K562 (cell line): ENCODE data around the gene CPPED1. TPM values are rescaled to one million over a fixed set of nuclear protein-coding genes. Genes with fewer than 3 reads are reported as not detected.

Experiments used
- ATAC-seq: fragments of 200-7000 bp; cut with Tn5 transposase; 3 replicates; pipeline ENCODE4 v1.9.1; 2020; ENCODE audit warnings: moderate library complexity
- BruUV-seq: library from RNA; stranded (reverse); fragments of 400-500 nt; replicated peaks from 2 replicates; lab custom pipeline; 2021; lab: Mats Ljungman, UMichigan
- CTCF ChIA-PET: fragments of 300-600 bp; formaldehyde crosslinking; extraction: SDS; loops from one replicate; lab custom pipeline; 2021; ENCODE audit warnings: low intra/inter-chr PET ratio; lab: Yijun Ruan, JAX
- POLR2A ChIA-PET: fragments of 300-600, 350-650 bp; sonication (Branson Sonifier 250); formaldehyde crosslinking; extraction: SDS; loops from one replicate; lab custom pipeline; 2021; ENCODE audit warnings: antibody characterized with exemption, inconsistent platforms; lab: Yijun Ruan, JAX
- DNase-seq, 4 experiments: peaks; one replicate each; pipeline versions ENCODE4 v3.0.0 to v3.0.0-alpha.2; 2011 to 2018; ENCODE audit warnings: low spot score in 3 of 4, mixed read lengths in 3 of 4; ENCODE audit errors: extremely low read depth in 1 of 4
- FAIRE-seq: peaks from 2 replicates; lab custom pipeline; 2011; peaks lifted over from hg19 to GRCh38; lab: Jason Lieb, UNC
- H2AFZ ChIP-seq: 2 replicates; pipeline ENCODE4 v1.6.0; 2011; ENCODE audit warnings: low read depth, low read length, control low read depth, inconsistent platforms
- H3K27ac ChIP-seq: fragments of 200-600 bp; 3 replicates; pipeline ENCODE4 v1.8.0; 2011; ENCODE audit warnings: low read depth, mild to moderate bottlenecking, control low read depth, inconsistent platforms, low read length, moderate library complexity, mixed read lengths; ENCODE audit errors: extremely low read depth
- H3K27me3 ChIP-seq, 2 experiments: fragments of 300-600 bp in 1 of 2; 2 replicates in 1 of 2; 3 replicates in 1 of 2; pipeline versions ENCODE4 v1.6.0 to v1.8.0; 2011; ENCODE audit warnings: inconsistent platforms in 2 of 2, low read length in 2 of 2, mild to moderate bottlenecking in 1 of 2, mixed read lengths in 1 of 2, moderate library complexity in 1 of 2; ENCODE audit not compliant: control insufficient read depth in 2 of 2, insufficient read depth in 2 of 2
- H3K36me3 ChIP-seq: fragments of 300-600 bp; 3 replicates; pipeline ENCODE4 v1.8.0; 2011; ENCODE audit warnings: mild to moderate bottlenecking, low read length, inconsistent platforms; ENCODE audit not compliant: control insufficient read depth, insufficient read depth
- H3K4me1 ChIP-seq, 2 experiments: fragments of 200-600 bp in 1 of 2; replicated peaks in 1 of 2; 2 replicates in 1 of 2; 3 replicates in 1 of 2; pipeline versions ENCODE4 v1.5.1 to v1.8.0; 2011; ENCODE audit warnings: inconsistent platforms in 2 of 2, low read length in 2 of 2, mild to moderate bottlenecking in 1 of 2, mixed read lengths in 1 of 2, moderate library complexity in 1 of 2; ENCODE audit not compliant: control insufficient read depth in 2 of 2, insufficient read depth in 2 of 2
- H3K4me2 ChIP-seq: 2 replicates; pipeline ENCODE4 v1.6.1; 2011; ENCODE audit warnings: low read length, control low read depth, inconsistent platforms, mixed read lengths; ENCODE audit not compliant: insufficient read depth
- H3K4me3 ChIP-seq: fragments of 200-600 bp; sonication (generic), shearing (Covaris generic); 2 replicates; pipeline ENCODE4 v1.5.1; 2016; ENCODE audit warnings: control low read depth, inconsistent platforms
- H3K79me2 ChIP-seq: fragments of 200-600 bp; 3 replicates; pipeline ENCODE4 v1.8.0; 2011; ENCODE audit warnings: low read length, inconsistent platforms; ENCODE audit not compliant: control insufficient read depth, insufficient read depth
- H3K9ac ChIP-seq, 2 experiments: 2 replicates each; pipeline versions ENCODE4 v1.6.0 to v1.6.1; 2011; ENCODE audit warnings: low read depth in 2 of 2, low read length in 2 of 2, control low read depth in 1 of 2, inconsistent platforms in 1 of 2, mild to moderate bottlenecking in 1 of 2, mixed read lengths in 1 of 2; ENCODE audit not compliant: insufficient read depth in 1 of 2
- H3K9me1 ChIP-seq: one replicate; pipeline ENCODE4 v1.6.0; 2011; ENCODE audit warnings: inconsistent platforms, mild to moderate bottlenecking, low read length, moderate library complexity; ENCODE audit not compliant: control insufficient read depth, insufficient read depth
- H3K9me3 ChIP-seq: replicated peaks from 2 replicates; pipeline ENCODE4 v1.5.1; 2011; ENCODE audit warnings: low read depth, low read length, inconsistent platforms; ENCODE audit not compliant: control insufficient read depth, insufficient read depth
- H4K20me1 ChIP-seq: replicated peaks from 2 replicates; pipeline ENCODE4 v1.6.1; 2011; ENCODE audit warnings: low read length, inconsistent platforms, mixed read lengths; ENCODE audit not compliant: control insufficient read depth, insufficient read depth
- THRA ChIP-seq: fragments of 450-650 bp; IDR thresholded peaks from 2 replicates; pipeline ENCODE4 v1.6.1; 2017; ENCODE audit warnings: mild to moderate bottlenecking, moderate library complexity
- WGBS: fragments of 100-300 bp; shearing (Covaris generic); methylation state at CpG from one replicate; pipeline ENCODE4 v1.1.6; 2016; ENCODE audit warnings: low coverage, mixed read lengths; ENCODE audit not compliant: insufficient coverage; ENCODE audit errors: missing lambda C conversion rate; 5-methylcytosine and 5-hydroxymethylcytosine counted together
- in situ Hi-C: fragments of 300-500 bp; cut with MboI; formaldehyde crosslinking; loops from 4 replicates; pipeline ENCODE4 v1.15.0; 2018; ENCODE audit warnings: inconsistent platforms, mixed read lengths
- intact Hi-C: fragments of 100-400 bp; cut with micrococcal nuclease; formaldehyde crosslinking; loops from 2 replicates; pipeline ENCODE4 v1.14.2; 2022
- polyA plus RNA-seq, 8 experiments: library from polyadenylated mRNA; depleted of rRNA in 4 of 8; stranded (reverse) in 5 of 8; unstranded in 3 of 8; fragments of >200 nt; fragmentation: Nextera tagmentation in 2 of 8; fragmentation: Illumina TruSeq in 1 of 8; extraction: Ambion mirVana in 2 of 8; extraction: Trizol in 1 of 8; gene quantifications; 2 replicates each; pipeline versions ENCODE4 v1.2.1 to v1.2.3, GENCODE V29; 2011 to 2014; ENCODE audit warnings: inconsistent platforms in 1 of 8, missing spikeins in 1 of 8
- total RNA-seq, 7 experiments: library from RNA; depleted of rRNA in 6 of 7; stranded (reverse); fragments of >200 nt in 6 of 7; fragmentation: Illumina TruSeq in 2 of 7; extraction: Trizol in 2 of 7; gene quantifications; 2 replicates each; pipeline versions ENCODE4 v1.2.1 to v1.2.3, GENCODE V29; 2011 to 2021; ENCODE audit warnings: low replicate concordance in 1 of 7
- TF ChIP-seq, protein P1 (sequence below): fragments of 450-650 bp; formaldehyde crosslinking; IDR thresholded peaks from 2 replicates; pipeline ENCODE4 v1.4.0; 2020; ENCODE audit warnings: mild to moderate bottlenecking, moderate library complexity

CPPED1 gene
- total and polyA plus RNA-seq, 9 of the 15 experiments (the other 6 are each of a cell fraction or from before 2014, with no cell fraction given): 7.5 to 25.7 (median 16.9) TPM

DNA sequence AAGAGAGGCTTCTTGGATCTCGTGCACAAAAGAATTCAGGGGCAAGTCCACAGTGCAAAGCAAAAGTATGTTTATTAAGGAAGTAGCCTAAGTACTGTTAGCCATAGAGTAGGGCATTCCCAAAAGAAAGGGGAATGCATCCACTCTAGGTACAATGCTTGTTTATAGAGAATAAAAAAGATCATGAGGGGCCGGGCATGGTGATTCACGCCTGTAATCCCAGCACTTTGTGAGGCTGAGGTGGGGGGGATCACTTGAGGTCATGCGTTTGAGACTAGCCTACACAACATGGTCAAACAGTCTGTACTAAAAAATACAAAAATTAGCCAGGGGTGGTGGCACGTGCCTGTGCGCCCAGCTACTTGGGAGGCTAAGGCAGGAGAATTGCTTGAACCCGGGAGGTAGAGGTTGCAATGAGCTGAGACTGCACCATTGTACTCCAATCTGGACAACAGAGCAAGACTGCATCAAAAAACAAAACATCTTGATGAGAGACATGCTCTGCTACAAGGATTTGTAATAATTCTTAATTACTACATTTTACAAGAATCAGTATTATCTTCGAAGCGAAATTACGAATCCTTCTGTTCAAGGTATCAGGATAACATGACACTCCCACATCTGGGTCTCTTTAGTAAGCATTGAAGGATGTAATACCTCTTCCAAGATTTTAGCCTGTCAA is 191.6 kb downstream of the CPPED1 start:
- Histone ChIP-seq H3K9me3 (no peaks in the 10 kb centered on the region), H3K9me1 (no peaks in the 10 kb centered on the region), H3K4me3 (no peak overlapping the region), H4K20me1 (no peaks in the 10 kb centered on the region), H3K36me3 (no peaks in the 10 kb centered on the region), H3K27ac (peak overlapping the region; percentile 84; the same call in 2 of the 3 replicates), H3K4me1 (peaks cover 10 to 53% of the 10 kb centered on the region in 2 experiments; a peak in 4 of 5 replicates), H3K9ac (peak overlapping the region in 1 of 2 experiments; percentile 43; a peak in 1 of 4 replicates), H3K4me2 (peak overlapping the region; percentile 51), H3K27me3 (no peaks in the 10 kb centered on the region), H2AFZ (peak overlapping the region; percentile 62), H3K79me2 (no peaks in the 10 kb centered on the region)
- in situ Hi-C loops (no loop called here), intact Hi-C loops (no loop called here)
- 62% methylated on average over 10 of the region's 10 CpGs for WGBS
- TF ChIP-seq, protein P1, sequence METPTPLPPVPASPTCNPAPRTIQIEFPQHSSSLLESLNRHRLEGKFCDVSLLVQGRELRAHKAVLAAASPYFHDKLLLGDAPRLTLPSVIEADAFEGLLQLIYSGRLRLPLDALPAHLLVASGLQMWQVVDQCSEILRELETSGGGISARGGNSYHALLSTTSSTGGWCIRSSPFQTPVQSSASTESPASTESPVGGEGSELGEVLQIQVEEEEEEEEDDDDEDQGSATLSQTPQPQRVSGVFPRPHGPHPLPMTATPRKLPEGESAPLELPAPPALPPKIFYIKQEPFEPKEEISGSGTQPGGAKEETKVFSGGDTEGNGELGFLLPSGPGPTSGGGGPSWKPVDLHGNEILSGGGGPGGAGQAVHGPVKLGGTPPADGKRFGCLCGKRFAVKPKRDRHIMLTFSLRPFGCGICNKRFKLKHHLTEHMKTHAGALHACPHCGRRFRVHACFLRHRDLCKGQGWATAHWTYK (CRISPR knock-in tag): no peak
- TF ChIP-seq THRA: 0 out of 2 replicates have a peak, but pooled peaks have one; percentile 29
- ChIA-PET CTCF (no interaction called here), POLR2A (no interaction called here)
- DNase-seq (no peak), ATAC-seq (no peak), FAIRE-seq (no peak)
- no TSS peak for BruUV-seq
